Measurements from ENCODE around the gene SPOCK3. TPM values are rescaled to one million over a fixed set of nuclear protein-coding genes. Genes with fewer than 3 reads are reported as not detected.

Gene SPOCK3
- total and polyA plus RNA-seq, 2 experiments from 2014 or later = 1.6 to 4.1 TPM

GRCh38 chr4:167129146-167129545, 105.1 kb downstream of the SPOCK3 start:
- H3K4me3 ChIP-seq = no peak overlapping the region
- Mint-ChIP-seq H3K27ac (no peak overlapping the region), H3K9me3 (no peaks in the 10 kb centered on the region), H3K4me1 (no peaks in the 10 kb centered on the region), H3K4me3 (no peak overlapping the region), H3K36me3 (ENCODE audit: low read depth) (no peaks in the 10 kb centered on the region), H3K27me3 (ENCODE audit: insufficient read depth, low read depth, poor library complexity) (peaks cover 2% of the 10 kb centered on the region)
- H3K9me2 ChIP-seq (ENCODE audit: insufficient read depth) = no peaks in the 10 kb centered on the region
- H4K20me1 ChIP-seq (replicated peaks; ENCODE audit: insufficient read depth) = no peaks in the 10 kb centered on the region
- no peaks in the 10 kb centered on the region for H3K79me2 ChIP-seq (replicated peaks; ENCODE audit: insufficient read depth)
- no peaks in the 10 kb centered on the region for H3K4me1 ChIP-seq (ENCODE audit: insufficient read depth)
- H3K4me2 ChIP-seq = no peak overlapping the region
- H3F3A ChIP-seq (replicated peaks; ENCODE audit: low read depth) = no peaks in the 10 kb centered on the region
- no peaks in the 10 kb centered on the region for H3K36me3 ChIP-seq (ENCODE audit: insufficient read depth)
- no peak overlapping the region for H2AFZ ChIP-seq
- no peaks in the 10 kb centered on the region for H3K27me3 ChIP-seq (ENCODE audit: insufficient read depth)
- TF ChIP-seq ZNF331 (CRISPR knock-in tag; IDR thresholded peaks at IDR 0.05; ENCODE audit: low read depth) (no peak), EZH2 (IDR thresholded peaks at IDR 0.05; ENCODE audit: low read depth, unreplicated experiment) (no peak), CREB1 (CRISPR knock-in tag; IDR thresholded peaks at IDR 0.05; ENCODE audit: low read depth) (no peak), NANOG (IDR thresholded peaks at IDR 0.05; ENCODE audit: borderline replicate concordance) (no peak), STAT1 (IDR thresholded peaks at IDR 0.05; ENCODE audit: unreplicated experiment) (no peak), JUNB (IDR thresholded peaks at IDR 0.05; ENCODE audit: unreplicated experiment) (no peak), POLR2AphosphoS5 (IDR thresholded peaks at IDR 0.05; ENCODE audit: low read depth) (no peak), EZH2phosphoT487 (IDR thresholded peaks at IDR 0.05; ENCODE audit: unreplicated experiment) (no peak), ZNF114 (CRISPR knock-in tag; IDR thresholded peaks at IDR 0.05) (no peak), ETS1 (IDR thresholded peaks at IDR 0.05) (no peak)
- TF ChIP-seq, protein P1, sequence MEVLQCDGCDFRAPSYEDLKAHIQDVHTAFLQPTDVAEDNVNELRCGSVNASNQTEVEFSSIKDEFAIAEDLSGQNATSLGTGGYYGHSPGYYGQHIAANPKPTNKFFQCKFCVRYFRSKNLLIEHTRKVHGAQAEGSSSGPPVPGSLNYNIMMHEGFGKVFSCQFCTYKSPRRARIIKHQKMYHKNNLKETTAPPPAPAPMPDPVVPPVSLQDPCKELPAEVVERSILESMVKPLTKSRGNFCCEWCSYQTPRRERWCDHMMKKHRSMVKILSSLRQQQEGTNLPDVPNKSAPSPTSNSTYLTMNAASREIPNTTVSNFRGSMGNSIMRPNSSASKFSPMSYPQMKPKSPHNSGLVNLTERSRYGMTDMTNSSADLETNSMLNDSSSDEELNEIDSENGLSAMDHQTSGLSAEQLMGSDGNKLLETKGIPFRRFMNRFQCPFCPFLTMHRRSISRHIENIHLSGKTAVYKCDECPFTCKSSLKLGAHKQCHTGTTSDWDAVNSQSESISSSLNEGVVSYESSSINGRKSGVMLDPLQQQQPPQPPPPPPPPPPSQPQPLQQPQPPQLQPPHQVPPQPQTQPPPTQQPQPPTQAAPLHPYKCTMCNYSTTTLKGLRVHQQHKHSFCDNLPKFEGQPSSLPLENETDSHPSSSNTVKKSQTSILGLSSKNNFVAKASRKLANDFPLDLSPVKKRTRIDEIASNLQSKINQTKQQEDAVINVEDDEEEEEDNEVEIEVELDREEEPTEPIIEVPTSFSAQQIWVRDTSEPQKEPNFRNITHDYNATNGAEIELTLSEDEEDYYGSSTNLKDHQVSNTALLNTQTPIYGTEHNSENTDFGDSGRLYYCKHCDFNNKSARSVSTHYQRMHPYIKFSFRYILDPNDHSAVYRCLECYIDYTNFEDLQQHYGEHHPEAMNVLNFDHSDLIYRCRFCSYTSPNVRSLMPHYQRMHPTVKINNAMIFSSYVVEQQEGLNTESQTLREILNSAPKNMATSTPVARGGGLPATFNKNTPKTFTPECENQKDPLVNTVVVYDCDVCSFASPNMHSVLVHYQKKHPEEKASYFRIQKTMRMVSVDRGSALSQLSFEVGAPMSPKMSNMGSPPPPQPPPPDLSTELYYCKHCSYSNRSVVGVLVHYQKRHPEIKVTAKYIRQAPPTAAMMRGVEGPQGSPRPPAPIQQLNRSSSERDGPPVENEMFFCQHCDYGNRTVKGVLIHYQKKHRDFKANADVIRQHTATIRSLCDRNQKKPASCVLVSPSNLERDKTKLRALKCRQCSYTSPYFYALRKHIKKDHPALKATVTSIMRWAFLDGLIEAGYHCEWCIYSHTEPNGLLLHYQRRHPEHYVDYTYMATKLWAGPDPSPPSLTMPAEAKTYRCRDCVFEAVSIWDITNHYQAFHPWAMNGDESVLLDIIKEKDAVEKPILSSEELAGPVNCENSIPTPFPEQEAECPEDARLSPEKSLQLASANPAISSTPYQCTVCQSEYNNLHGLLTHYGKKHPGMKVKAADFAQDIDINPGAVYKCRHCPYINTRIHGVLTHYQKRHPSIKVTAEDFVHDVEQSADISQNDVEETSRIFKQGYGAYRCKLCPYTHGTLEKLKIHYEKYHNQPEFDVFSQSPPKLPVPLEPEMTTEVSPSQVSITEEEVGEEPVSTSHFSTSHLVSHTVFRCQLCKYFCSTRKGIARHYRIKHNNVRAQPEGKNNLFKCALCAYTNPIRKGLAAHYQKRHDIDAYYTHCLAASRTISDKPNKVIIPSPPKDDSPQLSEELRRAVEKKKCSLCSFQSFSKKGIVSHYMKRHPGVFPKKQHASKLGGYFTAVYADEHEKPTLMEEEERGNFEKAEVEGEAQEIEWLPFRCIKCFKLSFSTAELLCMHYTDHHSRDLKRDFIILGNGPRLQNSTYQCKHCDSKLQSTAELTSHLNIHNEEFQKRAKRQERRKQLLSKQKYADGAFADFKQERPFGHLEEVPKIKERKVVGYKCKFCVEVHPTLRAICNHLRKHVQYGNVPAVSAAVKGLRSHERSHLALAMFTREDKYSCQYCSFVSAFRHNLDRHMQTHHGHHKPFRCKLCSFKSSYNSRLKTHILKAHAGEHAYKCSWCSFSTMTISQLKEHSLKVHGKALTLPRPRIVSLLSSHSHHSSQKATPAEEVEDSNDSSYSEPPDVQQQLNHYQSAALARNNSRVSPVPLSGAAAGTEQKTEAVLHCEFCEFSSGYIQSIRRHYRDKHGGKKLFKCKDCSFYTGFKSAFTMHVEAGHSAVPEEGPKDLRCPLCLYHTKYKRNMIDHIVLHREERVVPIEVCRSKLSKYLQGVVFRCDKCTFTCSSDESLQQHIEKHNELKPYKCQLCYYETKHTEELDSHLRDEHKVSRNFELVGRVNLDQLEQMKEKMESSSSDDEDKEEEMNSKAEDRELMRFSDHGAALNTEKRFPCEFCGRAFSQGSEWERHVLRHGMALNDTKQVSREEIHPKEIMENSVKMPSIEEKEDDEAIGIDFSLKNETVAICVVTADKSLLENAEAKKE (CRISPR knock-in tag; IDR thresholded peaks at IDR 0.05) = no peak
- TF ChIP-seq, protein P2, sequence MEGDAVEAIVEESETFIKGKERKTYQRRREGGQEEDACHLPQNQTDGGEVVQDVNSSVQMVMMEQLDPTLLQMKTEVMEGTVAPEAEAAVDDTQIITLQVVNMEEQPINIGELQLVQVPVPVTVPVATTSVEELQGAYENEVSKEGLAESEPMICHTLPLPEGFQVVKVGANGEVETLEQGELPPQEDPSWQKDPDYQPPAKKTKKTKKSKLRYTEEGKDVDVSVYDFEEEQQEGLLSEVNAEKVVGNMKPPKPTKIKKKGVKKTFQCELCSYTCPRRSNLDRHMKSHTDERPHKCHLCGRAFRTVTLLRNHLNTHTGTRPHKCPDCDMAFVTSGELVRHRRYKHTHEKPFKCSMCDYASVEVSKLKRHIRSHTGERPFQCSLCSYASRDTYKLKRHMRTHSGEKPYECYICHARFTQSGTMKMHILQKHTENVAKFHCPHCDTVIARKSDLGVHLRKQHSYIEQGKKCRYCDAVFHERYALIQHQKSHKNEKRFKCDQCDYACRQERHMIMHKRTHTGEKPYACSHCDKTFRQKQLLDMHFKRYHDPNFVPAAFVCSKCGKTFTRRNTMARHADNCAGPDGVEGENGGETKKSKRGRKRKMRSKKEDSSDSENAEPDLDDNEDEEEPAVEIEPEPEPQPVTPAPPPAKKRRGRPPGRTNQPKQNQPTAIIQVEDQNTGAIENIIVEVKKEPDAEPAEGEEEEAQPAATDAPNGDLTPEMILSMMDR (conservative IDR thresholded peaks at IDR 0.05; ENCODE audit: low read depth in 2 of 2) = no peak
- TF ChIP-seq, protein P3, sequence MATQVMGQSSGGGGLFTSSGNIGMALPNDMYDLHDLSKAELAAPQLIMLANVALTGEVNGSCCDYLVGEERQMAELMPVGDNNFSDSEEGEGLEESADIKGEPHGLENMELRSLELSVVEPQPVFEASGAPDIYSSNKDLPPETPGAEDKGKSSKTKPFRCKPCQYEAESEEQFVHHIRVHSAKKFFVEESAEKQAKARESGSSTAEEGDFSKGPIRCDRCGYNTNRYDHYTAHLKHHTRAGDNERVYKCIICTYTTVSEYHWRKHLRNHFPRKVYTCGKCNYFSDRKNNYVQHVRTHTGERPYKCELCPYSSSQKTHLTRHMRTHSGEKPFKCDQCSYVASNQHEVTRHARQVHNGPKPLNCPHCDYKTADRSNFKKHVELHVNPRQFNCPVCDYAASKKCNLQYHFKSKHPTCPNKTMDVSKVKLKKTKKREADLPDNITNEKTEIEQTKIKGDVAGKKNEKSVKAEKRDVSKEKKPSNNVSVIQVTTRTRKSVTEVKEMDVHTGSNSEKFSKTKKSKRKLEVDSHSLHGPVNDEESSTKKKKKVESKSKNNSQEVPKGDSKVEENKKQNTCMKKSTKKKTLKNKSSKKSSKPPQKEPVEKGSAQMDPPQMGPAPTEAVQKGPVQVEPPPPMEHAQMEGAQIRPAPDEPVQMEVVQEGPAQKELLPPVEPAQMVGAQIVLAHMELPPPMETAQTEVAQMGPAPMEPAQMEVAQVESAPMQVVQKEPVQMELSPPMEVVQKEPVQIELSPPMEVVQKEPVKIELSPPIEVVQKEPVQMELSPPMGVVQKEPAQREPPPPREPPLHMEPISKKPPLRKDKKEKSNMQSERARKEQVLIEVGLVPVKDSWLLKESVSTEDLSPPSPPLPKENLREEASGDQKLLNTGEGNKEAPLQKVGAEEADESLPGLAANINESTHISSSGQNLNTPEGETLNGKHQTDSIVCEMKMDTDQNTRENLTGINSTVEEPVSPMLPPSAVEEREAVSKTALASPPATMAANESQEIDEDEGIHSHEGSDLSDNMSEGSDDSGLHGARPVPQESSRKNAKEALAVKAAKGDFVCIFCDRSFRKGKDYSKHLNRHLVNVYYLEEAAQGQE (IDR thresholded peaks at IDR 0.05; ENCODE audit: unreplicated experiment) = no peak
- no peak for ATAC-seq
- no peak overlapping the region for H3K27ac ChIP-seq (ENCODE audit: low read depth)
- no peak for DNase-seq (ENCODE audit: low spot score)

All from GM23338 (cell line).